ENCODE measurements around the gene MAGI3.

The MAGI3 gene

DNA sequence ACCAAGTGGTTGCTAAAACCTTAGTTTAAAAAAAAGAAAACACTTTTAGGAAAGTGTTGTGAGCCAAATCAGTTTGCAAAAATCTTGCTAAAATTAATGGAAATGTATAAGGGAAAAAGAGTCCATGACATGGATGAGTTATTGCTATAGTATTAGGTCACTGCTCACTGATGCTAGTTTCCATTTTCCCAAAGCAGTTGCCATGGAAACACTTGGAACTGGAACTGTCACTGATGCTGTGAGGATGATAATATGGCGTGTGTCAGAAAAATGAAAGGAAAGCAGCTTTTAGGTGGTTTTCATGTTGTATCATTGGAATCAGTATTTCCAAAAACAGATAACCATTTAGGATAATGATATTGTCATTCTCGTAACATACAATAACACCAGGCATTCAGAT is 264.6 kb downstream of the MAGI3 start:
- DNase-seq, result no peak
- Histone ChIP-seq H3K27me3 (no peaks in the 10 kb centered on the region), H3K36me3 (peaks cover 47% of the 10 kb centered on the region), H3K4me3 (ENCODE audit: low read depth, low read length) (no peak overlapping the region), H3K9me3 (no peaks in the 10 kb centered on the region), H3K4me1 (peaks cover 21% of the 10 kb centered on the region)
- TF ChIP-seq, protein P1, sequence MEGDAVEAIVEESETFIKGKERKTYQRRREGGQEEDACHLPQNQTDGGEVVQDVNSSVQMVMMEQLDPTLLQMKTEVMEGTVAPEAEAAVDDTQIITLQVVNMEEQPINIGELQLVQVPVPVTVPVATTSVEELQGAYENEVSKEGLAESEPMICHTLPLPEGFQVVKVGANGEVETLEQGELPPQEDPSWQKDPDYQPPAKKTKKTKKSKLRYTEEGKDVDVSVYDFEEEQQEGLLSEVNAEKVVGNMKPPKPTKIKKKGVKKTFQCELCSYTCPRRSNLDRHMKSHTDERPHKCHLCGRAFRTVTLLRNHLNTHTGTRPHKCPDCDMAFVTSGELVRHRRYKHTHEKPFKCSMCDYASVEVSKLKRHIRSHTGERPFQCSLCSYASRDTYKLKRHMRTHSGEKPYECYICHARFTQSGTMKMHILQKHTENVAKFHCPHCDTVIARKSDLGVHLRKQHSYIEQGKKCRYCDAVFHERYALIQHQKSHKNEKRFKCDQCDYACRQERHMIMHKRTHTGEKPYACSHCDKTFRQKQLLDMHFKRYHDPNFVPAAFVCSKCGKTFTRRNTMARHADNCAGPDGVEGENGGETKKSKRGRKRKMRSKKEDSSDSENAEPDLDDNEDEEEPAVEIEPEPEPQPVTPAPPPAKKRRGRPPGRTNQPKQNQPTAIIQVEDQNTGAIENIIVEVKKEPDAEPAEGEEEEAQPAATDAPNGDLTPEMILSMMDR (IDR thresholded peaks at IDR 0.05; ENCODE audit: low read depth, low read length), result no peak

DNA sequence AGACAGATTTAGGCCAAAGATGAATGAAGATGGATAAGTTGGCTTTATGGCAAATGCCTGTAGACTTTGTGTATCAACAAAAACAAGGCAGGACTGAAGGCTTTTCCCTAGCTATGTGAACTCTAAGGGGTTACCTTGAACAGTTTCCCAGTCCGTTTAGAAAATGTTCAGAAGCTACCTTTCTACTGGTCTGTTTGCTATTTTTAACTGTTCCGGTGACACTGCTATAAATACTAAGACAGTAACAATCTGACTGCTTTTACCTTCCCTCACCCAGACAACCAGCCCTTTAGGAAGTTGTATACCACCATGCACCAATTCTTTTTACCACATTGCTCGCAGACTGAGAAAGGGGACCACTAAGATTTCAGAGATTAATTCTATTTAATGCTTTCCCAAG is 266.8 kb downstream of the MAGI3 start:
- H3K27me3 ChIP-seq, result no peaks in the 10 kb centered on the region
- no peak for DNase-seq
- H3K4me3 ChIP-seq (ENCODE audit: low read depth, low read length), result no peak overlapping the region
- TF ChIP-seq, protein P1 (IDR thresholded peaks at IDR 0.05; ENCODE audit: low read depth, low read length), result no peak
- H3K4me1 ChIP-seq, result peaks cover 24% of the 10 kb centered on the region
- peaks cover 41% of the 10 kb centered on the region for H3K36me3 ChIP-seq
- no peaks in the 10 kb centered on the region for H3K9me3 ChIP-seq

DNA sequence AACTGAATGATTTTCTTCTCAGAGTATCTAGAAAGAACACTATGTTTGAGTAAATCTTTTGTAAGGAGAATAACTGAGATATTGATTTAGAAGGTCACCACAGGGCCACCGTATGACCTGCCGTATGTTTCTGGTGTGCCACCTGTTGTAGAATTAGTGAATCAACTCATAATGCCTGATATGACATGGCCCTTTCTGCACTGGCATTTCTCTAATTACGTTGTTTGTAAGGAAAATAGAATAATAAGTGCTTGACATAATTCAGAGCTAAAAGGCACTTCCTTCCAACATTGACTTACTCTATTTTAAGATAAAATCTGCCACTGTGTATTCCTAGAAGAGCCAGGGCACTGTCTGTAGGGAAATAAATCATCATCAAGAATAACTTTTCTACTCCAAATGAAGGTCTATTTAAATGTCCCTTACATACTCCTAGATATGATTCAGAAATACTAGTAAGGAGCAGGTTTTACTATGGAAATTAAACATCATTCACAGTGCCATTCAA is 267.3 kb downstream of the MAGI3 start:
- H3K36me3 ChIP-seq, result peaks cover 38% of the 10 kb centered on the region
- TF ChIP-seq, protein P1 (IDR thresholded peaks at IDR 0.05; ENCODE audit: low read depth, low read length), result no peak
- DNase-seq, result no peak
- H3K4me3 ChIP-seq (ENCODE audit: low read depth, low read length), result no peak overlapping the region
- peaks cover 24% of the 10 kb centered on the region for H3K4me1 ChIP-seq
- no peaks in the 10 kb centered on the region for H3K9me3 ChIP-seq
- no peaks in the 10 kb centered on the region for H3K27me3 ChIP-seq

DNA sequence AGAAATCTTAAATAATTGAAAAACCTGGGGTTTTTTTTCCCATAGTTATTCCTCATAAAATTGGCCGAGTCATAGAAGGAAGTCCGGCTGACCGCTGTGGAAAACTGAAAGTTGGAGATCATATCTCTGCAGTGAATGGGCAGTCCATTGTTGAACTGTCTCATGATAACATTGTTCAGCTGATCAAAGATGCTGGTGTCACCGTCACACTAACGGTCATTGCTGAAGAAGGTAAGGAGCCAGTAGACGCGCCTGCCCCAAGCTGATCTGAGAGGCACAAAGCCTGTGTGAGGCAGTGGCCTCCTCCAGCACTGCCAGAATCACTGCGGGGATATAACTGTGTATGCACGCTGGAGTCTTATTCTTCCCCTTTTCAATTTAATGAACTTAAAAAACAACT is 268.7 kb downstream of the MAGI3 start:
- TF ChIP-seq, protein P1 (IDR thresholded peaks at IDR 0.05; ENCODE audit: low read depth, low read length), result no peak
- Histone ChIP-seq H3K4me1 (peaks cover 24% of the 10 kb centered on the region), H3K27me3 (no peaks in the 10 kb centered on the region), H3K9me3 (no peaks in the 10 kb centered on the region), H3K36me3 (peaks cover 24% of the 10 kb centered on the region), H3K4me3 (ENCODE audit: low read depth, low read length) (no peak overlapping the region)
- no peak for DNase-seq

DNA sequence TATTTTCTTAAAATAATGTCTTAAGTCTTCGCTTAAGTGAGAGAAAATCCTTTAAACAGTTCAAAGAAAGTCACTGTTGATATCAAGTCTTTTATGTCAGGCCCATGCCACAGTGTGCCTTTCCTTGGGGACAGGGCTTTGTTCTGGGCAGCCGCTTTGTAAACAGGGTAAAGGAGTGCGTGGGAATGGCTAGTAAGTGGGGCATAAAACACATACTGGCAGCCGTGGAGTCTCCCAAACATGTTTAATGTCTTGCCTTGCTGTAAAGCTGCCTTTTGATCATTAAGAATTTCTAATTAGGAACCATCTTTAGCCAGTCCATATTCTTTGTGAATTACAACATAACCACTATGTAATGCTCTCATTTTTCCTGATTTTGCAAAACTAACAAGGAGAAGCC is 269.2 kb downstream of the MAGI3 start:
- H3K4me3 ChIP-seq (ENCODE audit: low read depth, low read length), result no peak overlapping the region
- H3K27me3 ChIP-seq, result no peaks in the 10 kb centered on the region
- H3K36me3 ChIP-seq, result peaks cover 23% of the 10 kb centered on the region
- H3K9me3 ChIP-seq, result no peaks in the 10 kb centered on the region
- DNase-seq, result no peak
- TF ChIP-seq, protein P1 (IDR thresholded peaks at IDR 0.05; ENCODE audit: low read depth, low read length), result no peak
- peaks cover 26% of the 10 kb centered on the region for H3K4me1 ChIP-seq

DNA sequence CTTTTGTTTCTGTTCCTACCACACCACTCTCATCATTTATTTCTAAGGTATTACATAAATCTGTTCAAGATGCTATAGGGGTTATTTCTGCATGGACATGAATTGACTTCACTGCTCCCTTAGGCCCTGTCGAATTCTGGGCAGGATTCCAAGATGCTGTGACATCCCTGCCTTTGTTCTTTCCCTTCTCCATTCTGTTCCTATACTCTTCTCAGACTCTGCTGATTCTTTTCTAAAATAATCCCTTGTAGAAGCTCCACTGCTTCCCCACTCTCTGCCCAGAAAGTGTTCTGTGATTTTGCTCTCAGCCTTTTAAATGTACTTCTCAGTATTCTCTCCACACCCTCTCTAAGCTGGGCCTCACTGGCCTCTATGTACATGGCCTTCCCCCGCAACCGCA is 269.8 kb downstream of the MAGI3 start:
- TF ChIP-seq, protein P1 (IDR thresholded peaks at IDR 0.05; ENCODE audit: low read depth, low read length), result no peak
- Histone ChIP-seq H3K9me3 (no peaks in the 10 kb centered on the region), H3K4me1 (peaks cover 26% of the 10 kb centered on the region), H3K36me3 (peaks cover 19% of the 10 kb centered on the region), H3K27me3 (no peaks in the 10 kb centered on the region), H3K4me3 (ENCODE audit: low read depth, low read length) (no peak overlapping the region)
- DNase-seq, result peak; percentile 38
